IPS DF 6.9 (cell line): Measurements from ENCODE around the gene BCAS3.

Experiments used
- DNase-seq: peaks from one replicate; pipeline ENCODE4 v3.0.0-alpha.2; 2013; ENCODE audit warnings: low read depth, low spot score
- H3K27ac ChIP-seq: one replicate; pipeline ENCODE4 v1.5.1; 2013; ENCODE audit warnings: low read length, control low read depth
- H3K27me3 ChIP-seq: 2 replicates; pipeline ENCODE4 v1.6.1; 2013; ENCODE audit warnings: mild to moderate bottlenecking, low read length; ENCODE audit not compliant: control insufficient read depth, insufficient read depth
- H3K36me3 ChIP-seq: 2 replicates; pipeline ENCODE4 v1.6.1; 2013; ENCODE audit warnings: low read length; ENCODE audit not compliant: control insufficient read depth, insufficient read depth
- H3K4me1 ChIP-seq: 2 replicates; pipeline ENCODE4 v1.6.1; 2013; ENCODE audit warnings: low read length; ENCODE audit not compliant: control insufficient read depth, insufficient read depth
- H3K4me3 ChIP-seq: 2 replicates; pipeline ENCODE4 v1.5.1; 2013; ENCODE audit warnings: mild to moderate bottlenecking, low read length
- H3K9me3 ChIP-seq: 2 replicates; pipeline ENCODE4 v1.6.1; 2013; ENCODE audit warnings: low read length, inconsistent platforms; ENCODE audit not compliant: control insufficient read depth, insufficient read depth
- WGBS: extraction: QIAGEN DNeasy Blood & Tissue Kit; methylation state at CpG from one replicate; pipeline ENCODE4 v1.1.7; 2013; ENCODE audit warnings: mixed read lengths, missing lambda C conversion rate; ENCODE audit not compliant: insufficient read length, insufficient coverage; 5-methylcytosine and 5-hydroxymethylcytosine counted together

BCAS3 gene

GRCh38 chr17:61129267-61130254, 451.9 kb downstream of the BCAS3 start:
- Histone ChIP-seq H3K4me1 (no peaks in the 10 kb centered on the region), H3K9me3 (no peaks in the 10 kb centered on the region), H3K36me3 (no peaks in the 10 kb centered on the region), H3K4me3 (no peak overlapping the region), H3K27ac (no peak overlapping the region), H3K27me3 (no peaks in the 10 kb centered on the region)
- 100% methylated on average over 1 of the region's 7 CpGs for WGBS
- no peak for DNase-seq

GRCh38 chr17:61130330-61130729, 452.7 kb downstream of the BCAS3 start:
- DNase-seq: no peak
- WGBS: 100% methylated on average over 2 of the region's 4 CpGs
- Histone ChIP-seq H3K4me1 (no peaks in the 10 kb centered on the region), H3K4me3 (no peak overlapping the region), H3K36me3 (no peaks in the 10 kb centered on the region), H3K27ac (no peak overlapping the region), H3K27me3 (no peaks in the 10 kb centered on the region), H3K9me3 (no peaks in the 10 kb centered on the region)

- DNase-seq: no peak
- Histone ChIP-seq H3K36me3 (no peaks in the 10 kb centered on the region), H3K27me3 (no peaks in the 10 kb centered on the region), H3K4me1 (no peaks in the 10 kb centered on the region), H3K4me3 (no peak overlapping the region), H3K9me3 (no peaks in the 10 kb centered on the region), H3K27ac (no peak overlapping the region)
- no CpG with 5 or more reads among the region's 2 CpGs for WGBS
Observed at GRCh38 chr17:61131585-61131984, 453.9 kb downstream of the BCAS3 start.

- DNase-seq: no peak
- H3K9me3 ChIP-seq: no peaks in the 10 kb centered on the region
- no peak overlapping the region for H3K27ac ChIP-seq
- no peaks in the 10 kb centered on the region for H3K27me3 ChIP-seq
- no peaks in the 10 kb centered on the region for H3K4me1 ChIP-seq
- WGBS: no CpG with 5 or more reads among the region's 4 CpGs
- no peaks in the 10 kb centered on the region for H3K36me3 ChIP-seq
- H3K4me3 ChIP-seq: no peak overlapping the region
Observed at GRCh38 chr17:61132524-61132923, 454.9 kb downstream of the BCAS3 start.

GRCh38 chr17:61133853-61134252, 456.2 kb downstream of the BCAS3 start:
- Histone ChIP-seq H3K27me3 (no peaks in the 10 kb centered on the region), H3K27ac (no peak overlapping the region), H3K36me3 (no peaks in the 10 kb centered on the region), H3K4me3 (no peak overlapping the region), H3K4me1 (no peaks in the 10 kb centered on the region), H3K9me3 (no peaks in the 10 kb centered on the region)
- whole genome bisulfite sequencing: no CpG with 5 or more reads among the region's 1 CpG
- no peak for DNase-seq

- 100% methylated on average over 1 of the region's 6 CpGs for WGBS
- Histone ChIP-seq H3K4me1 (no peaks in the 10 kb centered on the region), H3K9me3 (no peaks in the 10 kb centered on the region), H3K36me3 (no peaks in the 10 kb centered on the region), H3K27ac (no peak overlapping the region), H3K27me3 (no peaks in the 10 kb centered on the region), H3K4me3 (no peak overlapping the region)
- no peak for DNase-seq
Observed at GRCh38 chr17:61134551-61135235, 457.0 kb downstream of the BCAS3 start.

- Histone ChIP-seq H3K27me3 (no peaks in the 10 kb centered on the region), H3K36me3 (no peaks in the 10 kb centered on the region), H3K27ac (no peak overlapping the region), H3K9me3 (no peaks in the 10 kb centered on the region), H3K4me1 (no peaks in the 10 kb centered on the region), H3K4me3 (no peak overlapping the region)
- no peak for DNase-seq
- WGBS: no CpG with 5 or more reads among the region's 14 CpGs
Observed at GRCh38 chr17:61135782-61136181, 458.1 kb downstream of the BCAS3 start.

- DNase-seq: no peak
- no peaks in the 10 kb centered on the region for H3K27me3 ChIP-seq
- WGBS: no CpG with 5 or more reads among the region's 7 CpGs
Observed at GRCh38 chr17:61136296-61136695, 458.6 kb downstream of the BCAS3 start.

GRCh38 chr17:61139219-61139618, 461.6 kb downstream of the BCAS3 start:
- Histone ChIP-seq H3K36me3 (no peaks in the 10 kb centered on the region), H3K27ac (no peak overlapping the region), H3K9me3 (no peaks in the 10 kb centered on the region), H3K4me1 (no peaks in the 10 kb centered on the region), H3K27me3 (no peaks in the 10 kb centered on the region), H3K4me3 (no peak overlapping the region)
- WGBS: no CpG with 5 or more reads among the region's 4 CpGs
- DNase-seq: no peak

More at GRCh38 chr17:61136296-61136695, 458.6 kb downstream of the BCAS3 start:
- Histone ChIP-seq H3K9me3 (no peaks in the 10 kb centered on the region), H3K36me3 (no peaks in the 10 kb centered on the region), H3K4me3 (no peak overlapping the region), H3K4me1 (no peaks in the 10 kb centered on the region), H3K27ac (no peak overlapping the region)

- H3K27ac ChIP-seq: no peak overlapping the region
- H3K36me3 ChIP-seq: no peaks in the 10 kb centered on the region
- no peaks in the 10 kb centered on the region for H3K4me1 ChIP-seq
- no peaks in the 10 kb centered on the region for H3K9me3 ChIP-seq
- WGBS: no CpG with 5 or more reads among the region's 3 CpGs
- no peak overlapping the region for H3K4me3 ChIP-seq
- H3K27me3 ChIP-seq: no peaks in the 10 kb centered on the region
- DNase-seq: no peak
Observed at GRCh38 chr17:61140081-61140786, 462.6 kb downstream of the BCAS3 start.
